ENCODE data around the gene KLHL30. TPM values are rescaled to one million over a fixed set of nuclear protein-coding genes. Genes with fewer than 3 reads are reported as not detected.

Gene KLHL30
- total RNA-seq, 1 donor from 2014 or later = 0.25 TPM

- no peak for DNase-seq (ENCODE audit: extremely low spot score in 2 of 2)
- Histone ChIP-seq H3K27me3 (no peaks in the 10 kb centered on the region), H3K27ac (no peak overlapping the region), H3K36me3 (no peaks in the 10 kb centered on the region), H3K4me3 (peak overlapping the region; percentile 24 to 51), H3K9me3 (no peaks in the 10 kb centered on the region), H3K4me1 (peaks cover 10% of the 10 kb centered on the region)
- intact Hi-C loops (cut with DNase I) = no loop called here
- TF ChIP-seq POLR2AphosphoS5 (IDR thresholded peaks at IDR 0.05; ENCODE audit: insufficient read depth in 1 of 2, low read depth in 1 of 2) (no peak), CTCF (IDR thresholded peaks at IDR 0.05) (no peak), POLR2A (IDR thresholded peaks at IDR 0.05) (no peak)
These were observed 20.6 kb downstream of the KLHL30 start for GRCh38 chr2:238159071-238159539.

- intact Hi-C loops (cut with DNase I) = no loop called here
- no peak for DNase-seq (ENCODE audit: extremely low spot score in 2 of 2)
- H3K27me3 ChIP-seq = no peaks in the 10 kb centered on the region
- no peaks in the 10 kb centered on the region for H3K9me3 ChIP-seq
- H3K4me1 ChIP-seq = peaks cover 13% of the 10 kb centered on the region
- no peak overlapping the region for H3K4me3 ChIP-seq
- no peak for TF ChIP-seq CTCF (IDR thresholded peaks at IDR 0.05)
- TF ChIP-seq POLR2A (IDR thresholded peaks at IDR 0.05) = no peak
- TF ChIP-seq POLR2AphosphoS5 (IDR thresholded peaks at IDR 0.05; ENCODE audit: insufficient read depth in 1 of 2, low read depth in 1 of 2) = no peak
- no peaks in the 10 kb centered on the region for H3K36me3 ChIP-seq
- no peak overlapping the region for H3K27ac ChIP-seq
These were observed 21.3 kb downstream of the KLHL30 start for GRCh38 chr2:238159661-238160205.

DNA sequence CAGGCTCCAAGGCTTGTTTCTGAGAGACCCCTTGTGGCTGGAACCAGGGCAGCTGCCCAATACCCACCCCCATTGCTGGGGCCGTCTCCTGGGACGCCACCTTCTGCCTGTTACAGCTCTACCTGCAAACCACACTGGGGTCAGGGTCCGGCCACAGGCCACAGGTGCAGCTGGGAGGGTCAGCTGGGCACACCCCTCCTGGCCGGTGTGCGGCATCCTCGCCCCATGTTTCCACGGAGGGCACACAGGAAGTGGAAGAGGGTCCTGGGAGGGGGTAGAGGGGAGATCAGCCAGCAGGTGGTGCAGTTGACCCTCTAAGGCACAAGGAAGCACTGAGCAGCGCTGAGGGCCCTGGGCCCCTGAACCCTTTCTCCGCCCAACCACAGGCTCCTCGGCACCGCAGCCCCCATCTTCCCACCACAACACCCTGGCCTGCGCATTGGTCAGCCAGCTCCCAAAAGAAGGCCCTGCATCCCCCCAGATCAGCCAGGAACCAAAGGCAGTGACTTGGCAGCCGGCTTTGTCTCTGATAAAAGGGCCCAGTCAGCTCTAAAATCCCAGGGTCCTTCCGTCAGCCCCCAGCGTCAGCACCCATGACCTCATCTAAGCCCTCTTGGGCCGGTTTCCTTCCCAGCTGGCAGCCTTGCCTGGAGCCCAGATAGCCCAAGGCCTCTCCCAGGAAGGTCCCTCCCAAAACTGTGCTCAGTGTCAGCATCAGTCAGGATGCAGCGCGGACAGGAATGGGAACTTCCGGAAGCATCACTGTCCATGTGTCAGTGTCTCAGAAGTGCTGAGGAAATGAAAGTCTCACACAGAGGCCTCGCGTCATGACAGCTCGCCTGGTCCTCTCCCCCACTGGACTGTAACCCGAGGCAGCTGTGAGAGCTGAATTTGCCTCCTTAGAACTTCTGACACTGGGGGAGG is 22.0 kb downstream of the KLHL30 start:
- H3K27me3 ChIP-seq = no peaks in the 10 kb centered on the region
- intact Hi-C loops (cut with DNase I) = no loop called here

GRCh38 chr2:238161291-238162051 is 23.0 kb downstream of the KLHL30 start:
- no peaks in the 10 kb centered on the region for H3K36me3 ChIP-seq
- TF ChIP-seq POLR2AphosphoS5 (IDR thresholded peaks at IDR 0.05; ENCODE audit: insufficient read depth in 1 of 2, low read depth in 1 of 2) (no peak), CTCF (IDR thresholded peaks at IDR 0.05) (no peak), POLR2A (IDR thresholded peaks at IDR 0.05) (no peak)
- no peak overlapping the region for H3K27ac ChIP-seq
- no peaks in the 10 kb centered on the region for H3K27me3 ChIP-seq
- no peak overlapping the region for H3K4me3 ChIP-seq
- no peaks in the 10 kb centered on the region for H3K9me3 ChIP-seq
- intact Hi-C loops (cut with DNase I) = no loop called here
- peaks cover 13% of the 10 kb centered on the region for H3K4me1 ChIP-seq
- no peak for DNase-seq (ENCODE audit: extremely low spot score in 2 of 2)

More for the DNA sequence above, 22.0 kb downstream of the KLHL30 start:
- H3K9me3 ChIP-seq = no peaks in the 10 kb centered on the region
- no peak overlapping the region for H3K4me3 ChIP-seq
- no peak for TF ChIP-seq POLR2AphosphoS5 (IDR thresholded peaks at IDR 0.05; ENCODE audit: insufficient read depth in 1 of 2, low read depth in 1 of 2)
- H3K4me1 ChIP-seq = peaks cover 13% of the 10 kb centered on the region
- H3K36me3 ChIP-seq = no peaks in the 10 kb centered on the region
- DNase-seq (ENCODE audit: extremely low spot score in 2 of 2) = no peak
- no peak overlapping the region for H3K27ac ChIP-seq

GRCh38 chr2:238162251-238162845 is 23.9 kb downstream of the KLHL30 start:
- no peaks in the 10 kb centered on the region for H3K9me3 ChIP-seq
- no peaks in the 10 kb centered on the region for H3K36me3 ChIP-seq
- intact Hi-C loops (cut with DNase I) = no loop called here
- no peak for TF ChIP-seq POLR2AphosphoS5 (IDR thresholded peaks at IDR 0.05; ENCODE audit: insufficient read depth in 1 of 2, low read depth in 1 of 2)
- no peak for TF ChIP-seq POLR2A (IDR thresholded peaks at IDR 0.05)
- no peak for TF ChIP-seq CTCF (IDR thresholded peaks at IDR 0.05)
- no peak for DNase-seq (ENCODE audit: extremely low spot score in 2 of 2)
- H3K4me3 ChIP-seq = no peak overlapping the region
- H3K4me1 ChIP-seq = peaks cover 13% of the 10 kb centered on the region
- no peaks in the 10 kb centered on the region for H3K27me3 ChIP-seq
- no peak overlapping the region for H3K27ac ChIP-seq

Data from vagina (tissue), 2 donors.